ENCODE results near the gene MOGAT2. TPM values are rescaled to one million over a fixed set of nuclear protein-coding genes. Genes with fewer than 3 reads are reported as not detected.

MOGAT2 gene
- total and polyA plus RNA-seq, 2 of the 4 experiments (the other 2 are of a cell fraction), result not detected

DNA sequence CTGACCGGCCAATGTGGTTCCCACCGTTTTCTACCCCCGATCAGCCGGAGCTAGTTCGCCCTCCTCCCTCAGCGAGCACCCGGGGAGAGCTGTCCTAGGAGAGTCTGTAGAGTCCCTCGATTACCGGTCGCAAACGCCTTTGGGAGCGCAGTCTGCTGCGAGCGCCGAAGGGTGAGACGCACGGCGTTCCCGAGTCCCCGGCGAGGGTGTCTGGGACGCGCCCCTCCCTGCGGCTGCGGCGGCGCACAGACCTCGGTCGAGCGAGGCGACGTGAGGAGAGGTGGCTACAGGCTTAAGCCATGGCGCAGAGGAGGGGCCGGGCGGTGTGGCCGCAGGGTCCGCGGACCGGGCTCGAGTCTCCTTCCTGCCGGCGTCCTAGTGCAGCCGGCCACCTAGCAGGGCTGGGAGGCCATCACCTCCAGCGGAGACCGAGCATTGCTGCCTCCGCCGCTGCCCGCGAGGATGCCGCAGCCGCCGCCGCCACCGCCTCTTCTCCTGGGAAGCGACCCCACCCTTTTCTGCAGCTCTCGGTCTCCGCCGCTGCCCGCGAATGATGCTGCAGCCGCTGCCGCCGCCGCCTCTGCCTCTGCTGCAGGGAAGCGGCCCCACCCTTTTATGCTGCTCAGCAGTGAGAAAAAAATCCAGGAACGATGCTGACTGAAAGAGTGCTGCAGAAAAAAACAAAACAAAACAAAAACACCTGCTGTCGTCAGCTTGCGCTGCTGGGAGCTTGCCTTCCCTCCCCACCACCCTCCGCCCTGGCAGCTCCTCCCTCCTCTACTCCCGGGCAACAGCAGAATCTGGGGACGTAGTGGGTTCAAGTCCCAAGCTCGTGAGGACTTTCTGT lies 49.0 kb upstream of the MOGAT2 start, which contains the start of gene MAP6:
TSS of gene MAP6 (minus strand) at position 588 of the 847 bp plus-strand sequence. CDS start 669 bp downstream, outside the sequence.
- H2BK20ac ChIP-seq (ENCODE audit: low read depth, low read length), result no peak within 1 kb of the TSS
- no peaks in the 10 kb centered on the region for H4K20me1 ChIP-seq (ENCODE audit: insufficient read depth, low read length)
- no peak within 1 kb of the TSS for H2BK15ac ChIP-seq (ENCODE audit: low read depth, low read length)
- no TSS peak for BruUV-seq (replicated peaks)
- H2BK5ac ChIP-seq (ENCODE audit: low read depth, low read length, poor library complexity, severe bottlenecking), result no peak within 1 kb of the TSS
- H2AK9ac ChIP-seq (replicated peaks; ENCODE audit: low read depth, low read length, poor library complexity), result peak within 1 kb of the TSS; percentile 25
- H3K4me2 ChIP-seq (ENCODE audit: low read depth, low read length), result peak within 1 kb of the TSS; percentile 93
- H3K9me3 ChIP-seq (ENCODE audit: control insufficient read depth, insufficient read depth, low read length), result no peaks in the 10 kb centered on the region
- POLR2A ChIA-PET (ENCODE audit: unreplicated experiment), result interaction anchor here (0.6 kb wide), 1 partner anchor 1160 kb away, joined by 16 read pairs; no protein-coding TSS in a partner anchor
- no peak within 1 kb of the TSS for H3K27ac ChIP-seq (ENCODE audit: insufficient read depth, low read length)
- H3K4ac ChIP-seq (ENCODE audit: low read depth, low read length), result no peak within 1 kb of the TSS
- in situ Hi-C loops (cut with MboI; ENCODE audit: low sequenced_read_pairs) (no loop called here), intact Hi-C loops (cut with micrococcal nuclease) (loop anchor here (5.0 kb wide), 1 partner anchor 86 kb away; no protein-coding TSS in a partner anchor), dilution Hi-C loops (cut with HindIII; ENCODE audit: low sequenced_read_pairs, unreplicated experiment) (no loop called here)
- no peak within 1 kb of the TSS for H3K14ac ChIP-seq (replicated peaks; ENCODE audit: low read depth, low read length)
- no peak within 1 kb of the TSS; a peak in 1 of 4 replicates for H4K8ac ChIP-seq (ENCODE audit: low read depth in 2 of 2, low read length in 2 of 2)
- H2BK120ac ChIP-seq (ENCODE audit: low read depth, low read length), result no peak within 1 kb of the TSS
- H3K18ac ChIP-seq (ENCODE audit: low read depth, low read length), result no peak within 1 kb of the TSS
- H2AK5ac ChIP-seq (ENCODE audit: low read depth, low read length), result no peak within 1 kb of the TSS
- H3K23ac ChIP-seq (ENCODE audit: low read depth, low read length), result no peak within 1 kb of the TSS
- no peak within 1 kb of the TSS for H3K56ac ChIP-seq (ENCODE audit: extremely low read depth, insufficient read depth, low read length)
- H3K79me1 ChIP-seq (ENCODE audit: low read depth in 1 of 2, low read length in 2 of 2), result no peaks in the 10 kb centered on the region
- DNase-seq (no peak), ATAC-seq (ENCODE audit: low read depth) (peak; percentile 46)
- 1% methylated on average over 19 of the region's 72 CpGs; no CpG with 5 or more reads in 1 of the 2 experiments for whole genome bisulfite sequencing, 2 experiments (ENCODE audit: extremely low coverage in 2 of 2, insufficient read length in 1 of 2)
- peaks cover 42% of the 10 kb centered on the region for H3K27me3 ChIP-seq (ENCODE audit: control insufficient read depth, insufficient read depth, low read length)
- TF ChIP-seq, protein P1, sequence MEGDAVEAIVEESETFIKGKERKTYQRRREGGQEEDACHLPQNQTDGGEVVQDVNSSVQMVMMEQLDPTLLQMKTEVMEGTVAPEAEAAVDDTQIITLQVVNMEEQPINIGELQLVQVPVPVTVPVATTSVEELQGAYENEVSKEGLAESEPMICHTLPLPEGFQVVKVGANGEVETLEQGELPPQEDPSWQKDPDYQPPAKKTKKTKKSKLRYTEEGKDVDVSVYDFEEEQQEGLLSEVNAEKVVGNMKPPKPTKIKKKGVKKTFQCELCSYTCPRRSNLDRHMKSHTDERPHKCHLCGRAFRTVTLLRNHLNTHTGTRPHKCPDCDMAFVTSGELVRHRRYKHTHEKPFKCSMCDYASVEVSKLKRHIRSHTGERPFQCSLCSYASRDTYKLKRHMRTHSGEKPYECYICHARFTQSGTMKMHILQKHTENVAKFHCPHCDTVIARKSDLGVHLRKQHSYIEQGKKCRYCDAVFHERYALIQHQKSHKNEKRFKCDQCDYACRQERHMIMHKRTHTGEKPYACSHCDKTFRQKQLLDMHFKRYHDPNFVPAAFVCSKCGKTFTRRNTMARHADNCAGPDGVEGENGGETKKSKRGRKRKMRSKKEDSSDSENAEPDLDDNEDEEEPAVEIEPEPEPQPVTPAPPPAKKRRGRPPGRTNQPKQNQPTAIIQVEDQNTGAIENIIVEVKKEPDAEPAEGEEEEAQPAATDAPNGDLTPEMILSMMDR (conservative IDR thresholded peaks at IDR 0.05; ENCODE audit: low read depth, low read length), result no peak
- TF ChIP-seq BHLHE40 (IDR thresholded peaks at IDR 0.05; ENCODE audit: low read depth, low read length) (no peak), RCOR1 (IDR thresholded peaks at IDR 0.05; ENCODE audit: insufficient replicate concordance, low read length) (no peak), MAZ (IDR thresholded peaks at IDR 0.05; ENCODE audit: borderline replicate concordance, low read depth, low read length) (no peak)
- H3K36me3 ChIP-seq (ENCODE audit: control insufficient read depth, insufficient read depth, low read length), result no peaks in the 10 kb centered on the region
- H3K4me1 ChIP-seq (ENCODE audit: control insufficient read depth, insufficient read depth, low read length), result no peaks in the 10 kb centered on the region; the same call in 1 of the 2 replicates
- peak within 1 kb of the TSS; percentile 91 for H2AFZ ChIP-seq (replicated peaks; ENCODE audit: low read length, poor library complexity)
- H3K9ac ChIP-seq (ENCODE audit: low read depth, low read length), result peak within 1 kb of the TSS; percentile 29; the same call in 1 of the 2 replicates
- no peak within 1 kb of the TSS for H4K5ac ChIP-seq (ENCODE audit: low read depth, low read length)
- H3K9me1 ChIP-seq (ENCODE audit: insufficient read depth, low read length), result no peaks in the 10 kb centered on the region
- H4K91ac ChIP-seq (ENCODE audit: insufficient read depth, low read depth, low read length), result no peak within 1 kb of the TSS; the same call in 1 of the 2 replicates
- peak within 1 kb of the TSS; percentile 44 for H3K4me3 ChIP-seq (ENCODE audit: insufficient read depth, low read depth, low read length)
- CTCF ChIA-PET, result interaction anchor here (0.9 kb wide), 1 partner anchor 102 kb away, joined by 3 read pairs; no protein-coding TSS in a partner anchor
